ENCODE data around the gene OR4X1.
"Not testable (repeated sequence)": the region's sequence is repeated elsewhere in the genome, so short reads cannot be mapped to it uniquely, and the experiment has no call there.

DNA sequence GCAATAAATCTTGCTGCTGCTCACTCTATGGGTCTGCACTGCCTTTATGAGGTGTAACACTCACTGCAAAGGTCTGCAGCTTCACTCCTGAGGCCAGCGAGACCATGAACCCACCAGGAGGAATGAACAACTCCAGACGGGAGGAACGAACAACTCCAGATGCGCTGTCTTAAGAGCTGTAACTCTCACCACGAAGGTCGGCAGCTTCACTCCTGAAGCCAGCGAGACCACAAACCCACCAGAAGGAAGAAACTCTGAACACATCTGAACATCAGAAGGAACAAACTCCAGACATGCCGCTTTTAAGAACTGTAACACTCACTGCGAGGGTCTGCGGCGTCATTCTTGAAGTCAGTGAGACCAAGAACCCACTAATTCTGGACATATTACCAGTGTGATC, 33.6 kb upstream of the OR4X1 start:
- TF ChIP-seq EZH2phosphoT487 (IDR thresholded peaks at IDR 0.05; ENCODE audit: borderline replicate concordance, low read depth, low read length); CTCF (conservative IDR thresholded peaks at IDR 0.05; ENCODE audit: low read length): not testable (repeated sequence)
